Activated T-helper 1 cell treated with anti-CD3 and anti-CD28 coated beads, Interleukin-2, amount 50 U/mL, for 16 hours (primary cell): ENCODE measurements around the gene STK32A.
"Not testable (repeated sequence)": the region's sequence is repeated elsewhere in the genome, so short reads cannot be mapped to it uniquely, and the experiment has no call there.

ENCODE experiments used
- DNase-seq, 2 donors: peaks; one replicate each; pipeline ENCODE4 v3.0.0-alpha.2; 2020; ENCODE audit warnings: low read depth in 1 of 2, low spot score in 1 of 2

The STK32A gene

DNA sequence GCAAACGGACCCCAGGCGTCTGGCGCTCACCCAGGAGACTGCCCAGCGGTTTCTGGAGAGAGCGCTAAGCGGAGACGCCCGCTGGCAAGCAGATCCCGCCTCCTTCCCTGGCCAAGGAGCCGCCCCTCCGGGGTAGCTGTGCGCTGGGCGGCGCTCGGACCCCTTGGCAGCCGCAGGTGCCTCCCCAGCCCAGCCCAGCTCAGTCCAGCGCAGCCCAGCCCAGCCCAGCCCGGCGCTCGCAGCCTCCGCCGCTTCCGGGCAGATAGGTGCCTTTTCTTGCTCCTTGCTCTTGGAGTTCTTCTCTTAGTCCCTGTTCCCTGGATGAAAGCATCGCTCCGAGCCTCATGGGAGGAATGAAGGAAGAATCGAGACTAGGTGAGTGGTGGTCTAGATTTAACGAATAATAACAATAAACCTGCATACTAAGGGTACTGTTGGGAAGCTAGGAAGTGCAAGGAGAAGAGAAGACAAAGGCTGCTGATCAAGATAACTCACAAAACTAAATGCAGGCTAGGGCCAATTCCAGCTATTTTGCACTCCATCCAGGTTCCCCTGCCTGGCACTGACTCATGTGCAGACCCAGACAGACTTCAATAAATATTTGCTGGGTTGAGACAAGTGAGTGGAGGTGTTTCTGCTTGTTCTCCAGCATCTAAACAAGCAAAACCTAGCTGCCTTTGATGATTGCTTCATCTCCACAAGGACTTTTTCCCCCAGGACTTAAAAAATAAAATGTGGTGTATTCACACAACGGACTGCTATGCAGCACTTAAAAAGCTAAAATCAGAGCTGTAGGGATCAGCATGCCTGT, at the start of gene STK32A:
Gene STK32A (plus strand): TSS at position 202 of the 811 bp plus-strand sequence. CDS start 4,609 bp downstream, outside the sequence.
- DNase-seq = no peak

- no peak for DNase-seq
Observed at GRCh38 chr5:147187099-147187540, 47.7 kb upstream of the STK32A start.

DNA sequence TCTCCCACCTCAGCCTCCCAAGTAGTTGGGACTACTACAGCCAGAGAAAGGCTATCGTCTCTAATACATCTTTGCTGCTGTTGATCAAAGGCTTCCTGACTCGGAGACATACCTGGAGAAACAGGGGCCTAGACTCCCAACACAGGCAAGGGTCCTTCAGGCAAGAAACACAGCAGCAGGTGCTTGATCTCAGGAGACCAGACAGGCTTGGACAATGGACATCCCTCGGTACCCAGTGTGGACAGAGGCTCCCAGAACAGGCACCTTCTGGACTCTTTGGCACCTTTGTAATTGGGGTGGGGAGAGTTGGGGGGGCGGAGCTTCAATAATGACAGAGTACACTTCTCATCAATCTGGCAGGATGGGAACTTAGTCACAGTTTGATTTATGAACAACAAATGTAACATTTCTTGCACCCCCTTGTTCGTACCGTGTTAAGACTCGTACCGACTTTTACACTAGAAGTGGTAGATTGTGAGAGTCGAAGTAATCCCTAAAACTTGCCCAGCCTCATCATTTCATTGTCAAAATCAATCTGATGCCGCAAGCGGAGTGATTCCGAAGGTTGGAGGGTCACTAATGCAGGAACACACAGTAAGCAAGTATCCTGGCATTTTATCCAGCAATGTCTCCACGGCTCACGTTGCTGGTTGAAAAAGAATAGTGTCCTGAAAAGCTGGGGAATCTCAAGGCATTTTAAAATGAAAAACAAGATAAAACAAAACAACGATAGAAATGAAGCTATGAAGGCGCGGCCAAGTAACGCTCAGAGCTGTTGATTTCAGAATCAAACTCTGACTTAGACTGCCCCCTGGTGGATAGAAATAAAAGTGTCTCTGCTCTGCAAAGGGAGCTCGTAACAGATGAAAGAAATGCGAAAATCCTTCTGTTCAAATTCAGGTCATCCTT, 46.4 kb upstream of the STK32A start:
- DNase-seq = peak in 1 of 2 donors; percentile 4

DNA sequence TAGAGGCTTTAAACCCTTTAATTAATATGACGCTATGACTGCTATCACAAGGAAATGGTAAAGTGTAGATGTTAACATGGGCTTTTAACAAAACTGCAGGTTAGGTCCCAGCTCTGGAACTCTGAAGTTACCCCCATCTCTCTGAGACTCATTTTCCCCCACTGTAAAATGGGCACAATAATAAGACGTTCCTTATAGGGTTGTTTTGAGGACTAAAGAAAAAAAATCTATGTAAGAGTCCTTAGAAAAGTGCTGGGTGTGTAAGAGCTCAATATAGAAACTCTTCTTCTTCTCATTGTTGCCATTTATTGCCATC, 45.8 kb upstream of the STK32A start:
- DNase-seq = no peak

- DNase-seq = no peak
Observed at GRCh38 chr5:147190331-147190730, 44.5 kb upstream of the STK32A start.

DNA sequence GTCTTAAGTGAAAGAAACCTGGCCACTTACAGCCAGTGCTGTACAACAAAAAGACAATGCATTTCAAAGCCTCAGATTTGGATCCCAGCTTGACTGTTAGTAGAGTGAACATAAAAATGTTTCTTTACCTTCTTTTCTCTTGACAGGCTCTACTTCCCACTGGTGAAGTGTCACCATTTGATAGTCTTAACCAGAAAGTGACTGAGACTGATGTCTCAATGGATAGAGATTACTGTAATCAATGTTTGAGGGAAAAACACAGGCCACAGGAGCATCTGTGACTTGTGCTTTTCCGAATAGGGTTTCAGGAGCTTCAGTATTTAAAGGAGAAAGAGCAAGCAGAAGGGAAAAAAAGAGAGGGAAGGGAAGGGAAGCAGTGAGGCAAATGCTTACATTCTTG, 41.7 kb upstream of the STK32A start:
- DNase-seq = no peak

DNA sequence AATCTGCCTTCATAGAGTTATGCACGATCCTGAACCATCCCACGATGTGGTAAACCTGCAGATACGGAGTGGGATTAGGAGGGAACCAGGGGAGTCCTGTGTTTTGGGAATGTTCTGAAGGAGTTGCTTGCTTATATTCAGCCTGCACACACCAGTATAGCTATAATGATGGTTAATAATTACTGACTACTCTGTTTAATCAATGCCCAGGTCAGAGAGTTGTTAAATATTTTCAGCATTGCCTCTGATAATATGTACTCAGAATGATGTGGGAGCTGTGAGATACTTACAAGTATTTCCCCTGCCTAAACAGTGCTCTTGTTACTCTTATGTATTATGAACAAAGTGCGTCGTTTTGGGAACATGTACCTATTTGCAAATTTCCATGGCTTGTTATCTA, 34.8 kb upstream of the STK32A start:
- no peak for DNase-seq

- no peak for DNase-seq
Observed at GRCh38 chr5:147203213-147203612, 31.6 kb upstream of the STK32A start.

DNA sequence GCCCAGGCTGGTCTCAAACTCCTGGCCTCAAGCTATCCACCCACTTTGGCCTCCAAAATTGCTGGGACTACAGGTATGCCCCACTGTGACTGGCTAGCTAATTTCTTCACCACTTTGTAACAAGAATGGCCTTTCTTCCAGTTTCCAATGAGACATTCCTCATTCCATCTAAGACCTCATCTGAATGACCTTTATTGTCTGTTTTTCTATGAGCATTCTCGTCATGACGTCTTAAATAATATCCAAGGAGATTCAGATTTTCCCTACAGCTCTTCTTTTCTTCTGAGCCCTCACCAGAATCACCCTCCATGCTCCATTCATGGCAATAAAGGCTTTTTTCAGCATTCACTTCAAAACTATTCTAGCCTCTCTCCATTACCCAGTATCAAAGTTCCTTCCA, 30.2 kb upstream of the STK32A start:
- no peak for DNase-seq

- no peak for DNase-seq
Observed at GRCh38 chr5:147208134-147208533, 26.7 kb upstream of the STK32A start.

DNA sequence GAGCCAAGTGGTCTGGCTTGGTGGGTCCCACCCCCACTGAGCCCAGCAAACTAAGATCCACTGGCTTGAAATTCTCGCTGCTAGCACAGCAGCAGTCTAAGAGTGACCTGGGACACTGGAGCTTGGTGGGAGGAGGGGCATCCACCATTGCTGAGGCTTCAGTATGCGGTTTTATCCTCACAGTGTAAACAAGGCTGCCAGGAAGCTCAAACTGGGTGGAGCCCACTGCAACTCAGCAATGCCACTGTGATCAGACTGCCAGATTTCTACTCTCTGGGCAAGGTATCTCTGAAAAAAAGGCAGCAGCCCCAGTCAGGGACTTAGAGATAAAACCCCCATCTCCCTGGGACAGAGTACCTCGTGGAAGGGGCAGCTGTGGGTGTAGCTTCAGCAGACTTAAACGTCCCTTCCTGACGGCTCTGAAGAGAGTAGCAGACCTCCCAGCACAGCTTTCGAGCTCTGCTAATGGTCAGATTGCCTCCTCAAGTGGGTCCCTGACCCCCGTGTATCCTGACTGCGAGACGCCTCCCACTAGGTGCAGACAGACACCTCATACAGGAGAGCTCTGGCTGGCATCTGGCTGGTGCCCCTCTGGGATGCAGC, 18.2 kb upstream of the STK32A start:
- DNase-seq = no peak

GRCh38 chr5:147223343-147223742, 11.5 kb upstream of the STK32A start:
- DNase-seq = no peak

DNA sequence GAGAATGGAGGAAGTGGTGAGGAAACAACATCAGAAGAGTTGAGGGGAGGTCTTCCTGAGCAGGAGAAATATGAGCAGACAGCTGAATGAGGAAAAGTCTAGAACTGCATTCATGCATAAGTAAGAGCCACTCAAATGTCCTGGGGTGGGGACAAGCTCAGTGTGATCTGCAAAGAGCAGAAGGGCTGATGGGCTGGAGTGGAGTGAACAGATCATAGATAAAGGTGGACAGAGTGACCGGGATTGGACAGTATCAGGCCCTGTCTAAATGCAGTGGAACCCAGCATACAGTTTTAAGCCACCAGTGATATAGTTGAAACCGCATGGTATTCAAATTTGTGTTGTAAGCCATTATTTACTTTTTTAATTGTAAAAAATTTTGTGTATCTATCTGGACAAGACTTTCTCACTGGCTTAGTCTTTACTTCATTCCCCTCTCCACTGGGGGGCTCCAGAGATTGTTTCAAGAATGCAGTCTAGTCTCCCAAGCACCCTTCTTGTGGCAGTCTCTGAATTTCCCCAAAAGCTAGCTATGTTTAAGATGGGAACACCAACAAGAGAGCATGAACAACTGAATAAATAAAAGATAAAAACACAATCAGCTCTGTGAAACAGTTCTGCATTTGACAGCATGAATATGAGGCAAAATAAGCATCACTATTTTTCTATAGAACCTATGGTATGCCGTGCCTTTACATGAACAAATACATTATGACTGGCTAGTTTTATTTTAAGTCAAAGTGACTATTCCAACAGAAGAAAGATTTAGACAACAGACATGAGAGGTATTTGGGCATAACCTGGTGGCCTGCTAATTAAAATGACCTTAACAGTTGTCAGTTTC, 10.7 kb upstream of the STK32A start:
- DNase-seq = no peak

GRCh38 chr5:147225938-147226337, 8.9 kb upstream of the STK32A start:
- DNase-seq = no peak

GRCh38 chr5:147226512-147226911, 8.3 kb upstream of the STK32A start:
- no peak for DNase-seq

GRCh38 chr5:147234239-147234824, 494 bp upstream of the STK32A start:
- no peak for DNase-seq

GRCh38 chr5:147240266-147240985, 5.6 kb downstream of the STK32A start:
- DNase-seq = no peak

- DNase-seq = not testable (repeated sequence)
Observed at GRCh38 chr5:147243238-147243637, 8.4 kb downstream of the STK32A start.

- no peak for DNase-seq
Observed at GRCh38 chr5:147245381-147246165, 10.7 kb downstream of the STK32A start.
